Activated T-cell treated with anti-CD3 and anti-CD28 coated beads, Interleukin-2, amount 50 U/mL, for 48 hours (primary cell): ENCODE data around the gene SLC7A14.

Experiments used
- DNase-seq, 2 experiments: peaks; one replicate each; pipeline ENCODE4 v3.0.0-alpha.2; 2020

SLC7A14 gene

GRCh38 chr3:170496026-170496867, 89.6 kb downstream of the SLC7A14 start:
- no peak for DNase-seq

- DNase-seq, result no peak
Observed at GRCh38 chr3:170494766-170495165, 91.1 kb downstream of the SLC7A14 start.

- DNase-seq, result no peak
Observed at GRCh38 chr3:170493712-170494182, 92.1 kb downstream of the SLC7A14 start.

- DNase-seq, result no peak
Observed at GRCh38 chr3:170491901-170492300, 94.0 kb downstream of the SLC7A14 start.

GRCh38 chr3:170490828-170491560, 94.9 kb downstream of the SLC7A14 start:
- no peak for DNase-seq

- no peak for DNase-seq
Observed at GRCh38 chr3:170488802-170489201, 97.1 kb downstream of the SLC7A14 start.

- DNase-seq, result no peak
Observed at GRCh38 chr3:170487031-170487430, 98.8 kb downstream of the SLC7A14 start.

DNA sequence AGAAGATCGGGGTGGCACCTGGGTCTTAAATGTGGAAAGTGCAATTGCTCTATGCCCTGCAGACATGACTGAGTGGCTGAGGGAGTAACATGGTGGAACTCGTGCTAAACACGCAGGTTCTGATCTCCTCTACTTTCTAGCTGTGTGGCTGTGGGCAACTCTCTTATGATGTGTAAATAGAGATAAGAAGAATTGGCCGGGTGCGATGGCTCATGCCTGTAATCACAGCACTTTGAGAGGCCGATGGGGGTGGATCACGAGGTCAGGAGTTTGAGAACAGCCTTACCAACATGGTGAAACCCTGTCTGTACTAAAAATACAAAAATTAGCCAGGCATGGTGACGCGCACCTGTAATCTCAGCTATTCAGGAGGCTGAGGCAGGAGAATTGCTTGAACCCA, 99.5 kb downstream of the SLC7A14 start:
- no peak for DNase-seq

DNA sequence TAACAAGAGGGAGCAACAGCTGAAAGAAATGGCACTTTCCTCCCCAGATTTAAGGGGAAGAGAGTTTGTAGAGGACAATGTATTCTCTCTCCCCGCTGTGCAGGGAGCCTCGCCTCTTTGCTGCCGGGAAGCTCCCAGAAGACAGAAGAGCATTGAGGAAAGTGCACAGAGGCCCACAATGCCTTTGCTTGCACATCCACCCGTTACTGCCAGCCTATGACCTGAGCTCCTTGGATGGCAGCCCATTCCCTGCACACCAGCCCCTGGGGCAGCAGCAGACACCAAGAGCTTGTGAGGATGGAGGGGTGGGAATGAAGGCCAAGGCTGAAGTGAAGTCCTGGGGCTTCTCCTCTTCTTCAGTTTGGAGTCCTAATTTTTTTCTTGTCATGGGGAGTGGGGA, 100.2 kb downstream of the SLC7A14 start:
- DNase-seq, result no peak

DNA sequence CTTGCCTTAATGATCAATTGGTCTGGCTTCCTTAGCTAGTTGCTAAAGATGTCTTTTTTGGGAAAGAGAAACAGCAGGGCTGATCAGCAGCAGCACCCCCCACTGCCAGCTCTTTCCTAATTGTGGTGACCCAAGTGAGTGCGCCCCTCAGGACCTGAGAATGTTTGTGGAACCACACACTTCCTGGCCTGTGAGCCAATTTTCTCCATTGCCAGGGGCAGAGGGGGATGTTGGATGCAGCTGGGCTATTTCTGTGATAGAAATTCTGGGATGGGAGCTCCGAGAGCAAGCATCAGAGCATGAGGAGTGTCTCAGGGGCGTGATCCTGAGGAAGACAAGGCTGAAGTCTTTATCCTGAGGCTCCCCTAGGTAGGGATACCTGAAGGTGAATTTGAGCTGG, 100.6 kb downstream of the SLC7A14 start:
- no peak for DNase-seq

DNA sequence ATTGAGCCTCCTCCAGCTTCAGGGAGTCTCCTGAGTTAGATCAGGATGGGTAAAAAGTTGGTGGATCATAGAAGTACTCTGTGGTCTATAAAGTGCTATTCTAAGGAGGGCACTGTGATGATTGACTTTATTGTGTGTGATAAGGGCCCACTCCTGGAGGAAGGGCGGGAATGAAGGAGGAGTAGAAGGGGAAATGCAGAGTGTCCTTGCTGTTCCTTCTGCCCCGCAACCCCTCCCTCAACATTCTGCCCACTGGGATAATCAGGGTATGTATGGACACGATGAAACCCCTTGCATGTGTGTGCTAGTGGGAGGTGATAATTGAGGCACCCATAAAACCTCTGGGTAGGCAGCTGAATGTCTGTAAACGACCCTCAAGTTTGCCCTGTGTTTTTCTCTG, 101.0 kb downstream of the SLC7A14 start:
- DNase-seq, result no peak

- DNase-seq, result no peak
Observed at GRCh38 chr3:170483485-170484262, 102.2 kb downstream of the SLC7A14 start.

GRCh38 chr3:170482199-170482598, 103.7 kb downstream of the SLC7A14 start:
- no peak for DNase-seq

- DNase-seq, result no peak
Observed at GRCh38 chr3:170480111-170480510, 105.8 kb downstream of the SLC7A14 start.

GRCh38 chr3:170477395-170477794, 108.5 kb downstream of the SLC7A14 start:
- no peak for DNase-seq

GRCh38 chr3:170476291-170476690, 109.6 kb downstream of the SLC7A14 start:
- DNase-seq, result no peak

DNA sequence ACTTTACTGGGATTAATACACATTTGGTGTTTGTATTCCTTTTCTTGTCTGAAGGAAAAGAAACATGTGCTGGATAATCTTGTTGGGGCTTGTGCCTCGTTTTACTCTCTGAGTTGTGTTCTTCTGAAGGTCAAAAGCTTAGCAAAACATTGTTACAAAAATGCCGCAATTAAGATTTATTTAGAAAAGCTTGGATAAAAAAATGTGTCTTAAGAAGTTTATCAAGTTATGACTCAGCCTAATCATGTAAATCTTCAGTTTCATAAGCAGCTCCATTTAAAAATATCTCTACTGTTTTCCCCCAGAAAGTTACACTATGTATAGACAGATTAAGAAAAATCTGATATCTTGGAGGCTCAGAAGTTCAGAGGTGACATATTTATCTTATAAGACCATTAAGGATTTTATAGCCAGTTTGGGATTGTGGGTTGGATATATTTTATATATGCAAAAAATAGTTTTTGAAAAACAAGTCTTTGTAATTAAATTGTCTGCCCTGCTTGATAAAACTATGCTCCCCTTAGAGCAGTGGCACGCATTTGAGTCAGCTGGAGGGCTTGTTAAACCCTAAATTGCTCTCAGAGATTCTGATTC, 110.7 kb downstream of the SLC7A14 start:
- DNase-seq, result no peak

- no peak for DNase-seq
Observed at GRCh38 chr3:170473358-170473757, 112.5 kb downstream of the SLC7A14 start.

DNA sequence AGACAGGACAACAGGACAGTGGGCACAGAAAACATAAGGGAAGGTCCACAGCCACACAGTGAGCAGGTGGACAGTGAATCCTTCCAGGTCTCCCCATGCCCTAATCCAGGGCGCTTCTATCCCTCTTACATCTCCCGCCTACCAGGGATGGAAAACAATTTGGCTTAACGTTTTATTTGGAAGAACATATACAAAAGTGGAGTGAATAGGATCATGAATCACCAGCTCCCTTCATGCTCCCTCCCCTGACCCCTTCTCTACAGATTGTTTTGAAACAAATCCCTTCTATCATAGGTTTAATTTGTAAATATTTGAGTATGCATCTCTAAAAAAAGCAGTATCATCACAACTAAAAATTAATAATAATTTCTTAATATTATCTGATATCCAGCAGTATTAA, 114.7 kb downstream of the SLC7A14 start:
- no peak for DNase-seq

GRCh38 chr3:170470063-170471016, 115.5 kb downstream of the SLC7A14 start:
- no peak for DNase-seq

GRCh38 chr3:170469151-170470062, 116.5 kb downstream of the SLC7A14 start:
- DNase-seq, result no peak
